Left renal pelvis (tissue), 4 donors: Measurements from ENCODE around the gene ABRACL. TPM values are rescaled to one million over a fixed set of nuclear protein-coding genes. Genes with fewer than 3 reads are reported as not detected.
"Not testable (repeated sequence)": the region's sequence is repeated elsewhere in the genome, so short reads cannot be mapped to it uniquely, and the experiment has no call there.

Experiments
- DNase-seq, 4 donors: peaks; one replicate each; pipeline ENCODE4 v3.0.0-alpha.2; 2013; ENCODE audit warnings: low read depth in 4 of 4, low spot score in 3 of 4
- polyA plus RNA-seq, 4 donors: library from polyadenylated mRNA; unstranded; fragments of 120-200 nt; gene quantifications; one replicate each; pipeline ENCODE4 v1.2.1, GENCODE V29; 2013; ENCODE audit not compliant: insufficient read length in 4 of 4

Gene ABRACL
- polyA plus RNA-seq, 4 donors = 15.2 to 52.4 (median 43.9) TPM

GRCh38 chr6:139008117-139008516 lies 20.4 kb upstream of the ABRACL start:
- no peak for DNase-seq

- no peak for DNase-seq
Observed at GRCh38 chr6:139010674-139011073, 17.9 kb upstream of the ABRACL start.

- no peak for DNase-seq
Observed at GRCh38 chr6:139011980-139012379, 16.6 kb upstream of the ABRACL start.

- DNase-seq = no peak
Observed at GRCh38 chr6:139013185-139013800, 15.3 kb upstream of the ABRACL start.

GRCh38 chr6:139014945-139015344 lies 13.6 kb upstream of the ABRACL start:
- DNase-seq = no peak

- no peak for DNase-seq
Observed at GRCh38 chr6:139016337-139017213, 12.0 kb upstream of the ABRACL start.

GRCh38 chr6:139017227-139017626 lies 11.3 kb upstream of the ABRACL start:
- DNase-seq = no peak

GRCh38 chr6:139019722-139020121 lies 8.8 kb upstream of the ABRACL start:
- no peak for DNase-seq

GRCh38 chr6:139020689-139021088 lies 7.9 kb upstream of the ABRACL start:
- DNase-seq = no peak

- DNase-seq = not testable (repeated sequence)
Observed at GRCh38 chr6:139025416-139025815, 3.1 kb upstream of the ABRACL start.

- no peak for DNase-seq
Observed at GRCh38 chr6:139027620-139028182, 844 bp upstream of the ABRACL start.

- DNase-seq = no peak
Observed at GRCh38 chr6:139028215-139028657, 309 bp upstream of the ABRACL start.

- DNase-seq = peak in 1 of 4 donors; percentile 36
Observed at GRCh38 chr6:139029470-139030227, 1.1 kb downstream of the ABRACL start.

GRCh38 chr6:139030228-139030963 lies 1.9 kb downstream of the ABRACL start:
- no peak for DNase-seq

GRCh38 chr6:139037490-139037889 lies 8.9 kb downstream of the ABRACL start:
- DNase-seq = no peak

- no peak for DNase-seq
Observed at GRCh38 chr6:139044250-139044649, 15.7 kb downstream of the ABRACL start.

- no peak for DNase-seq
Observed at GRCh38 chr6:139047677-139048076, 19.1 kb downstream of the ABRACL start.

GRCh38 chr6:139048912-139049311 lies 20.4 kb downstream of the ABRACL start:
- not testable (repeated sequence) for DNase-seq

GRCh38 chr6:139050131-139050769 lies 21.7 kb downstream of the ABRACL start:
- DNase-seq = not testable (repeated sequence)
